ENCODE measurements around the gene HTN3. TPM values are rescaled to one million over a fixed set of nuclear protein-coding genes. Genes with fewer than 3 reads are reported as not detected.

HTN3 gene
- polyA plus RNA-seq, 1 donor from 2014 or later: not detected

DNA sequence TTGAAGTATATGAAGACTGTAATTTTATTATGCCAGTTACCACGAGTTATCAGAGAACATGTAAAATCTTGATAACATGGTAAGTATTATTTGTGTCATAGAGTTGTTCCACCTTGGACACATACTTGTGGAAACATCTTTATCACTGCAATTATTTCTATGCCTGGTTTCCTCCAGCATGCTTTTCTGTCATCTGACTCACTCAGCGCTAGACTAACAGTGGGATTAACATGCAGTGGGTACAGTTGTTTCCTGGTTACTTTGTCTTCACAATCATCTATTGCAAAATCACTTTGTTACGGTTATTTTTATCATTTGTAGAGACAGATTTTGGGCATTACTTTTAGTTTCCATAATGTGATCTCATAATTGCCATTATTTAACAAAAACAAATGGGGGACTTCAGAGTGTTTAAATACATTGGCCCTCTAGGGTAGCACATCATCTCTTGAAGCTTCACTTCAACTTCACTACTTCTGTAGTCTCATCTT, 32.7 kb upstream of the HTN3 start, which contains the start of gene STATH:
TSS of gene STATH (plus strand) at position 441 of the 491 bp plus-strand sequence. CDS start 2,472 bp downstream, outside the sequence.
- no peaks in the 10 kb centered on the region for H3K27me3 ChIP-seq (ENCODE audit: insufficient read depth, low read depth, low read length)
- H3K4me3 ChIP-seq (ENCODE audit: low read length): no peak within 1 kb of the TSS
- no peaks in the 10 kb centered on the region for H3K36me3 ChIP-seq (ENCODE audit: insufficient read depth, low read length)
- no peaks in the 10 kb centered on the region for H3F3A ChIP-seq (ENCODE audit: insufficient read depth, low read length, poor library complexity, severe bottlenecking)
- no peak within 1 kb of the TSS for H3K27ac ChIP-seq (ENCODE audit: low read length)
- no peak within 1 kb of the TSS for H3K4me2 ChIP-seq (ENCODE audit: low read length)
- no peaks in the 10 kb centered on the region for H4K20me1 ChIP-seq (ENCODE audit: insufficient read depth)
- H3K9me2 ChIP-seq (ENCODE audit: insufficient read depth, low read length): no peaks in the 10 kb centered on the region
- H3K9ac ChIP-seq (ENCODE audit: low read length): no peak within 1 kb of the TSS
- H3K9me3 ChIP-seq (ENCODE audit: low read length): no peaks in the 10 kb centered on the region
- no peak within 1 kb of the TSS for H2AFZ ChIP-seq (ENCODE audit: low read depth, low read length)
- no peak for TF ChIP-seq TAF1 (IDR thresholded peaks at IDR 0.05; ENCODE audit: low read depth)
- no peak for TF ChIP-seq SMC3 (conservative IDR thresholded peaks at IDR 0.05; ENCODE audit: poor library complexity)
- TF ChIP-seq EZH2 (IDR thresholded peaks at IDR 0.05; ENCODE audit: borderline replicate concordance, insufficient read depth, low read length, poor library complexity, severe bottlenecking): no peak
- TF ChIP-seq MXI1 (conservative IDR thresholded peaks at IDR 0.05; ENCODE audit: poor library complexity, severe bottlenecking): no peak
- no peak for TF ChIP-seq RAD21 (conservative IDR thresholded peaks at IDR 0.05)
- TF ChIP-seq POLR2AphosphoS5 (IDR thresholded peaks at IDR 0.05): no peak
- TF ChIP-seq, protein P1, sequence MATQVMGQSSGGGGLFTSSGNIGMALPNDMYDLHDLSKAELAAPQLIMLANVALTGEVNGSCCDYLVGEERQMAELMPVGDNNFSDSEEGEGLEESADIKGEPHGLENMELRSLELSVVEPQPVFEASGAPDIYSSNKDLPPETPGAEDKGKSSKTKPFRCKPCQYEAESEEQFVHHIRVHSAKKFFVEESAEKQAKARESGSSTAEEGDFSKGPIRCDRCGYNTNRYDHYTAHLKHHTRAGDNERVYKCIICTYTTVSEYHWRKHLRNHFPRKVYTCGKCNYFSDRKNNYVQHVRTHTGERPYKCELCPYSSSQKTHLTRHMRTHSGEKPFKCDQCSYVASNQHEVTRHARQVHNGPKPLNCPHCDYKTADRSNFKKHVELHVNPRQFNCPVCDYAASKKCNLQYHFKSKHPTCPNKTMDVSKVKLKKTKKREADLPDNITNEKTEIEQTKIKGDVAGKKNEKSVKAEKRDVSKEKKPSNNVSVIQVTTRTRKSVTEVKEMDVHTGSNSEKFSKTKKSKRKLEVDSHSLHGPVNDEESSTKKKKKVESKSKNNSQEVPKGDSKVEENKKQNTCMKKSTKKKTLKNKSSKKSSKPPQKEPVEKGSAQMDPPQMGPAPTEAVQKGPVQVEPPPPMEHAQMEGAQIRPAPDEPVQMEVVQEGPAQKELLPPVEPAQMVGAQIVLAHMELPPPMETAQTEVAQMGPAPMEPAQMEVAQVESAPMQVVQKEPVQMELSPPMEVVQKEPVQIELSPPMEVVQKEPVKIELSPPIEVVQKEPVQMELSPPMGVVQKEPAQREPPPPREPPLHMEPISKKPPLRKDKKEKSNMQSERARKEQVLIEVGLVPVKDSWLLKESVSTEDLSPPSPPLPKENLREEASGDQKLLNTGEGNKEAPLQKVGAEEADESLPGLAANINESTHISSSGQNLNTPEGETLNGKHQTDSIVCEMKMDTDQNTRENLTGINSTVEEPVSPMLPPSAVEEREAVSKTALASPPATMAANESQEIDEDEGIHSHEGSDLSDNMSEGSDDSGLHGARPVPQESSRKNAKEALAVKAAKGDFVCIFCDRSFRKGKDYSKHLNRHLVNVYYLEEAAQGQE (IDR thresholded peaks at IDR 0.05; ENCODE audit: borderline replicate concordance): no peak
- TF ChIP-seq EP300 (conservative IDR thresholded peaks at IDR 0.05; ENCODE audit: poor library complexity, severe bottlenecking): no peak
- TF ChIP-seq, protein P2, sequence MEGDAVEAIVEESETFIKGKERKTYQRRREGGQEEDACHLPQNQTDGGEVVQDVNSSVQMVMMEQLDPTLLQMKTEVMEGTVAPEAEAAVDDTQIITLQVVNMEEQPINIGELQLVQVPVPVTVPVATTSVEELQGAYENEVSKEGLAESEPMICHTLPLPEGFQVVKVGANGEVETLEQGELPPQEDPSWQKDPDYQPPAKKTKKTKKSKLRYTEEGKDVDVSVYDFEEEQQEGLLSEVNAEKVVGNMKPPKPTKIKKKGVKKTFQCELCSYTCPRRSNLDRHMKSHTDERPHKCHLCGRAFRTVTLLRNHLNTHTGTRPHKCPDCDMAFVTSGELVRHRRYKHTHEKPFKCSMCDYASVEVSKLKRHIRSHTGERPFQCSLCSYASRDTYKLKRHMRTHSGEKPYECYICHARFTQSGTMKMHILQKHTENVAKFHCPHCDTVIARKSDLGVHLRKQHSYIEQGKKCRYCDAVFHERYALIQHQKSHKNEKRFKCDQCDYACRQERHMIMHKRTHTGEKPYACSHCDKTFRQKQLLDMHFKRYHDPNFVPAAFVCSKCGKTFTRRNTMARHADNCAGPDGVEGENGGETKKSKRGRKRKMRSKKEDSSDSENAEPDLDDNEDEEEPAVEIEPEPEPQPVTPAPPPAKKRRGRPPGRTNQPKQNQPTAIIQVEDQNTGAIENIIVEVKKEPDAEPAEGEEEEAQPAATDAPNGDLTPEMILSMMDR (IDR thresholded peaks at IDR 0.05; ENCODE audit: poor library complexity, severe bottlenecking): no peak
- H3K79me2 ChIP-seq (replicated peaks; ENCODE audit: insufficient read depth, low read length): no peaks in the 10 kb centered on the region

DNA sequence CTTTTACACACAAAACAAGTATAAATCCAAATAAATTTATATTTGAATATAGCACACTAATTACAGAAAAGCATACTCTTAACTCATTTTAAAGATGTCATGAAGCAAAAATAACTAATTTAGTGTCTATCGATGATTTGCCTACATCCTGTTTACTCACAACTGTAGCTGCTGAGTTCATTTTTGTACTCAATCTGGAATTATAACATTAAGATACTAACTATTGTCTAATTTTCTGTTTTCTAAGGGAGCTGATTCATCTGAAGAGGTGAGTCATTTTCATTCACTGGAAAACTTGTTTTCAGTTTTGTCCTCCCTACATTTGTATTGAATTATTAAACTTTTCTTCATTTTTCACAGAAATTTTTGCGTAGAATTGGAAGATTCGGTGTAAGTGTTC, 28.8 kb upstream of the HTN3 start:
- H3K9me3 ChIP-seq (ENCODE audit: low read length): no peaks in the 10 kb centered on the region
- no peaks in the 10 kb centered on the region for H3K79me2 ChIP-seq (replicated peaks; ENCODE audit: insufficient read depth, low read length)
- no peaks in the 10 kb centered on the region for H4K20me1 ChIP-seq (ENCODE audit: insufficient read depth)
- no peaks in the 10 kb centered on the region for H3K9me2 ChIP-seq (ENCODE audit: insufficient read depth, low read length)
- no peak overlapping the region for H2AFZ ChIP-seq (ENCODE audit: low read depth, low read length)
- TF ChIP-seq POLR2AphosphoS5 (IDR thresholded peaks at IDR 0.05): no peak
- no peak for TF ChIP-seq TAF1 (IDR thresholded peaks at IDR 0.05; ENCODE audit: low read depth)
- TF ChIP-seq, protein P2 (IDR thresholded peaks at IDR 0.05; ENCODE audit: poor library complexity, severe bottlenecking): no peak
- TF ChIP-seq RAD21 (conservative IDR thresholded peaks at IDR 0.05): no peak
- no peak for TF ChIP-seq SMC3 (conservative IDR thresholded peaks at IDR 0.05; ENCODE audit: poor library complexity)
- no peak for TF ChIP-seq MXI1 (conservative IDR thresholded peaks at IDR 0.05; ENCODE audit: poor library complexity, severe bottlenecking)
- no peak for TF ChIP-seq EZH2 (IDR thresholded peaks at IDR 0.05; ENCODE audit: borderline replicate concordance, insufficient read depth, low read length, poor library complexity, severe bottlenecking)
- TF ChIP-seq, protein P1 (IDR thresholded peaks at IDR 0.05; ENCODE audit: borderline replicate concordance): no peak
- no peak for TF ChIP-seq EP300 (conservative IDR thresholded peaks at IDR 0.05; ENCODE audit: poor library complexity, severe bottlenecking)
- H3F3A ChIP-seq (ENCODE audit: insufficient read depth, low read length, poor library complexity, severe bottlenecking): no peaks in the 10 kb centered on the region
- no peak overlapping the region for H3K4me2 ChIP-seq (ENCODE audit: low read length)
- H3K27ac ChIP-seq (ENCODE audit: low read length): no peak overlapping the region
- H3K27me3 ChIP-seq (ENCODE audit: insufficient read depth, low read depth, low read length): no peaks in the 10 kb centered on the region
- no peak overlapping the region for H3K4me3 ChIP-seq (ENCODE audit: low read length)
- no peaks in the 10 kb centered on the region for H3K36me3 ChIP-seq (ENCODE audit: insufficient read depth, low read length)
- H3K9ac ChIP-seq (ENCODE audit: low read length): no peak overlapping the region
